Activated T-cell treated with anti-CD3 and anti-CD28 coated beads, Interleukin-2, amount 50 U/mL, for 72 hours (primary cell): Measurements from ENCODE around the gene SORCS3. TPM values are rescaled to one million over a fixed set of nuclear protein-coding genes. Genes with fewer than 3 reads are reported as not detected.
"Not testable (repeated sequence)": the region's sequence is repeated elsewhere in the genome, so short reads cannot be mapped to it uniquely, and the experiment has no call there.

Source experiments
- ATAC-seq, 2 donors: fragments of 150-1000 bp; cut with Tn5 transposase; replicated peaks in 1 of 2; 2 replicates each; pipeline ENCODE4 v1.10.0; 2021; ENCODE audit warnings: moderate library complexity in 2 of 2, mild to moderate bottlenecking in 1 of 2
- DNase-seq, 2 donors: peaks; one replicate each; pipeline ENCODE4 v3.0.0; 2021 to 2022; ENCODE audit warnings: mixed read lengths in 1 of 2
- H3K27ac Mint-ChIP-seq: one replicate; pipeline ENCODE4 v1.8.0; 2022; ENCODE audit warnings: mild to moderate bottlenecking, moderate library complexity, mixed read lengths
- H3K27me3 Mint-ChIP-seq: one replicate; pipeline ENCODE4 v1.8.0; 2022; ENCODE audit warnings: low read depth, mixed read lengths
- H3K36me3 Mint-ChIP-seq, 2 donors: one replicate each; pipeline ENCODE4 v1.8.0; 2022; ENCODE audit warnings: mixed read lengths in 2 of 2, mild to moderate bottlenecking in 1 of 2; ENCODE audit not compliant: insufficient read depth in 2 of 2
- H3K4me1 Mint-ChIP-seq: one replicate; pipeline ENCODE4 v1.8.0; 2022; ENCODE audit warnings: low read depth, mixed read lengths
- H3K4me3 Mint-ChIP-seq, 2 donors: one replicate each; pipeline ENCODE4 v1.8.0; 2022; ENCODE audit warnings: mild to moderate bottlenecking in 2 of 2, mixed read lengths in 2 of 2, moderate library complexity in 2 of 2
- H3K9me3 Mint-ChIP-seq, 2 donors: one replicate each; pipeline ENCODE4 v1.8.0; 2022; ENCODE audit warnings: mixed read lengths in 2 of 2
- total RNA-seq, 2 donors: library from RNA; stranded (reverse); gene quantifications; one replicate each; pipeline ENCODE4 v1.2.3, GENCODE V29; 2022

SORCS3 gene
- total RNA-seq, 2 donors from 2014 or later: not detected

GRCh38 chr10:104688251-104689042, 47.4 kb downstream of the SORCS3 start:
- ATAC-seq: no peak
- H3K4me1 Mint-ChIP-seq: no peaks in the 10 kb centered on the region
- H3K27ac Mint-ChIP-seq: no peak overlapping the region
- H3K4me3 Mint-ChIP-seq: no peak overlapping the region
- no peaks in the 10 kb centered on the region for H3K36me3 Mint-ChIP-seq
- H3K27me3 Mint-ChIP-seq: peaks cover 16% of the 10 kb centered on the region
- no peak for DNase-seq
- no peaks in the 10 kb centered on the region for H3K9me3 Mint-ChIP-seq

GRCh38 chr10:104689105-104689504, 48.0 kb downstream of the SORCS3 start:
- DNase-seq (no peak), ATAC-seq (no peak)
- Mint-ChIP-seq H3K4me3 (no peak overlapping the region), H3K4me1 (no peaks in the 10 kb centered on the region), H3K9me3 (no peaks in the 10 kb centered on the region), H3K27me3 (peaks cover 16% of the 10 kb centered on the region), H3K27ac (no peak overlapping the region), H3K36me3 (no peaks in the 10 kb centered on the region)

- no peak overlapping the region for H3K4me3 Mint-ChIP-seq
- H3K4me1 Mint-ChIP-seq: no peaks in the 10 kb centered on the region
- peaks cover 16% of the 10 kb centered on the region for H3K27me3 Mint-ChIP-seq
- no peaks in the 10 kb centered on the region for H3K9me3 Mint-ChIP-seq
- no peak overlapping the region for H3K27ac Mint-ChIP-seq
- ATAC-seq (no peak), DNase-seq (no peak)
- no peaks in the 10 kb centered on the region for H3K36me3 Mint-ChIP-seq
Measured at GRCh38 chr10:104689547-104689946, 48.5 kb downstream of the SORCS3 start.

GRCh38 chr10:104690101-104690500, 49.0 kb downstream of the SORCS3 start:
- H3K9me3 Mint-ChIP-seq: no peaks in the 10 kb centered on the region
- no peak for ATAC-seq
- H3K4me1 Mint-ChIP-seq: no peaks in the 10 kb centered on the region
- H3K4me3 Mint-ChIP-seq: no peak overlapping the region
- DNase-seq: no peak
- H3K36me3 Mint-ChIP-seq: no peaks in the 10 kb centered on the region
- H3K27ac Mint-ChIP-seq: no peak overlapping the region
- H3K27me3 Mint-ChIP-seq: peaks cover 16% of the 10 kb centered on the region

GRCh38 chr10:104690959-104691358, 49.9 kb downstream of the SORCS3 start:
- Mint-ChIP-seq H3K27me3 (peaks cover 16% of the 10 kb centered on the region), H3K9me3 (no peaks in the 10 kb centered on the region), H3K4me1 (no peaks in the 10 kb centered on the region), H3K36me3 (no peaks in the 10 kb centered on the region), H3K4me3 (no peak overlapping the region), H3K27ac (no peak overlapping the region)
- ATAC-seq (no peak), DNase-seq (no peak)

- ATAC-seq (no peak), DNase-seq (no peak)
- Mint-ChIP-seq H3K9me3 (no peaks in the 10 kb centered on the region), H3K4me3 (no peak overlapping the region), H3K4me1 (no peaks in the 10 kb centered on the region), H3K27me3 (peaks cover 10% of the 10 kb centered on the region), H3K27ac (no peak overlapping the region), H3K36me3 (no peaks in the 10 kb centered on the region)
Measured at GRCh38 chr10:104694074-104694473, 53.0 kb downstream of the SORCS3 start.

GRCh38 chr10:104703262-104703661, 62.2 kb downstream of the SORCS3 start:
- ATAC-seq, H3K27ac Mint-ChIP-seq, H3K4me3 Mint-ChIP-seq, H3K27me3 Mint-ChIP-seq, H3K36me3 Mint-ChIP-seq, H3K4me1 Mint-ChIP-seq, H3K9me3 Mint-ChIP-seq, DNase-seq: not testable (repeated sequence)

- DNase-seq (no peak), ATAC-seq (no peak)
- Mint-ChIP-seq H3K27ac (no peak overlapping the region), H3K27me3 (peaks cover 6% of the 10 kb centered on the region), H3K9me3 (no peaks in the 10 kb centered on the region), H3K36me3 (no peaks in the 10 kb centered on the region), H3K4me1 (no peaks in the 10 kb centered on the region), H3K4me3 (no peak overlapping the region)
Measured at GRCh38 chr10:104706886-104707285, 65.8 kb downstream of the SORCS3 start.

GRCh38 chr10:104707602-104708459, 66.7 kb downstream of the SORCS3 start:
- Mint-ChIP-seq H3K4me1 (no peaks in the 10 kb centered on the region), H3K4me3 (no peak overlapping the region), H3K9me3 (no peaks in the 10 kb centered on the region), H3K27me3 (peaks cover 6% of the 10 kb centered on the region), H3K27ac (no peak overlapping the region), H3K36me3 (no peaks in the 10 kb centered on the region)
- ATAC-seq (no peak), DNase-seq (no peak)

- H3K27me3 Mint-ChIP-seq: peaks cover 15% of the 10 kb centered on the region
- no peaks in the 10 kb centered on the region for H3K9me3 Mint-ChIP-seq
- no peaks in the 10 kb centered on the region for H3K36me3 Mint-ChIP-seq
- ATAC-seq (no peak), DNase-seq (no peak)
- H3K4me1 Mint-ChIP-seq: no peaks in the 10 kb centered on the region
- no peak overlapping the region for H3K27ac Mint-ChIP-seq
- H3K4me3 Mint-ChIP-seq: no peak overlapping the region
Measured at GRCh38 chr10:104711302-104711721, 70.2 kb downstream of the SORCS3 start.

- not testable (repeated sequence) for H3K9me3 Mint-ChIP-seq, ATAC-seq, H3K36me3 Mint-ChIP-seq, H3K27me3 Mint-ChIP-seq, H3K4me3 Mint-ChIP-seq, H3K27ac Mint-ChIP-seq, H3K4me1 Mint-ChIP-seq, DNase-seq
Measured at GRCh38 chr10:104730593-104730992, 89.5 kb downstream of the SORCS3 start.

- no peak for ATAC-seq
- H3K27me3 Mint-ChIP-seq: peaks cover 11% of the 10 kb centered on the region
- H3K4me1 Mint-ChIP-seq: no peaks in the 10 kb centered on the region
- H3K36me3 Mint-ChIP-seq: no peaks in the 10 kb centered on the region
- H3K4me3 Mint-ChIP-seq: no peak overlapping the region
- no peak for DNase-seq
- H3K9me3 Mint-ChIP-seq: no peaks in the 10 kb centered on the region
- no peak overlapping the region for H3K27ac Mint-ChIP-seq
Measured at GRCh38 chr10:104731192-104731591, 90.1 kb downstream of the SORCS3 start.

GRCh38 chr10:104732222-104732621, 91.1 kb downstream of the SORCS3 start:
- H3K4me1 Mint-ChIP-seq: no peaks in the 10 kb centered on the region
- H3K27me3 Mint-ChIP-seq: peaks cover 12% of the 10 kb centered on the region
- no peaks in the 10 kb centered on the region for H3K36me3 Mint-ChIP-seq

More at GRCh38 chr10:104732222-104732621, 91.1 kb downstream of the SORCS3 start:
- Mint-ChIP-seq H3K9me3 (no peaks in the 10 kb centered on the region), H3K4me3 (no peak overlapping the region), H3K27ac (no peak overlapping the region)
- DNase-seq (no peak), ATAC-seq (no peak)
